Upper lobe of left lung (tissue), 6 donors: ENCODE results near the gene PDF. TPM values are rescaled to one million over a fixed set of nuclear protein-coding genes. Genes with fewer than 3 reads are reported as not detected.

Source experiments
- ATAC-seq, 2 donors: fragments of 200-7000 bp; cut with Tn5 transposase; one replicate each; pipeline ENCODE4 v1.9.1; 2022; ENCODE audit warnings: mild to moderate bottlenecking in 2 of 2, moderate library complexity in 2 of 2; ENCODE audit not compliant: low FRiP score in 2 of 2
- DNase-seq, 2 donors: peaks; one replicate each; pipeline ENCODE4 v3.0.0-alpha.2; 2019 to 2020
- H3K27ac ChIP-seq, 4 donors: fragments of 200-600 bp; sonication (generic); one replicate each; pipeline ENCODE4 v1.5.1; 2016 to 2019
- H3K27me3 ChIP-seq, 4 donors: fragments of 200-600 bp; sonication (generic); one replicate each; pipeline ENCODE4 v1.5.1; 2017 to 2019
- H3K36me3 ChIP-seq, 4 donors: fragments of 200-600 bp; sonication (generic); one replicate each; pipeline ENCODE4 v1.5.1; 2016 to 2019
- H3K4me1 ChIP-seq, 4 donors: fragments of 200-600 bp; sonication (generic); one replicate each; pipeline ENCODE4 v1.5.1; 2018 to 2019
- H3K4me3 ChIP-seq, 4 donors: fragments of 200-600 bp; sonication (generic); one replicate each; pipeline ENCODE4 v1.5.1; 2017 to 2019; ENCODE audit warnings: mild to moderate bottlenecking in 2 of 4, moderate library complexity in 1 of 4
- H3K9me3 ChIP-seq, 4 donors: fragments of 200-600 bp; sonication (generic); one replicate each; pipeline ENCODE4 v1.5.1; 2018 to 2019
- EP300 ChIP-seq, 4 donors: sonication (generic); formaldehyde crosslinking; IDR thresholded peaks; one replicate each; pipeline ENCODE4 v1.5.1; 2017; ENCODE audit warnings: antibody characterized with exemption in 4 of 4, control low read depth in 2 of 4
- POLR2A ChIP-seq, 4 donors: fragments of 450-650 bp; IDR thresholded peaks; one replicate each; pipeline ENCODE4 v1.5.1; 2016 to 2017; ENCODE audit warnings: antibody characterized with exemption in 4 of 4, mild to moderate bottlenecking in 2 of 4
- POLR2AphosphoS5 ChIP-seq, 2 donors: sonication (generic); formaldehyde crosslinking; IDR thresholded peaks; one replicate each; pipeline ENCODE4 v1.5.1; 2017; ENCODE audit warnings: antibody characterized with exemption in 2 of 2
- WGBS, 2 donors: methylation state at CpG; one replicate each; pipeline ENCODE4 v1.1.5; 2017 to 2018; 5-methylcytosine and 5-hydroxymethylcytosine counted together
- total RNA-seq, 6 donors: library from RNA; depleted of rRNA in 4 of 6; stranded (reverse); fragments of >200 nt in 4 of 6; gene quantifications; one replicate each; pipeline versions ENCODE4 v1.1.0 to v1.2.1, GENCODE V29; 2016 to 2021
- TF ChIP-seq, protein P1 (sequence below), 6 experiments: fragments of 450-650 bp in 4 of 6; fragments of 200-600 bp in 2 of 6; sonication (generic) in 2 of 6; IDR thresholded peaks; one replicate each; pipeline ENCODE4 v1.5.1; 2016 to 2019; ENCODE audit warnings: antibody characterized with exemption in 6 of 6
- donor health status: DM: no; HTN: no; CAD: no; lungs with moderate emphysema.
- donor health status: DM: no; HTN: yes; CAD: no; lungs with severe emphysema.

The PDF gene
- total RNA-seq, 6 donors from 2014 or later: 6.9 to 22.0 (median 13.5) TPM

DNA sequence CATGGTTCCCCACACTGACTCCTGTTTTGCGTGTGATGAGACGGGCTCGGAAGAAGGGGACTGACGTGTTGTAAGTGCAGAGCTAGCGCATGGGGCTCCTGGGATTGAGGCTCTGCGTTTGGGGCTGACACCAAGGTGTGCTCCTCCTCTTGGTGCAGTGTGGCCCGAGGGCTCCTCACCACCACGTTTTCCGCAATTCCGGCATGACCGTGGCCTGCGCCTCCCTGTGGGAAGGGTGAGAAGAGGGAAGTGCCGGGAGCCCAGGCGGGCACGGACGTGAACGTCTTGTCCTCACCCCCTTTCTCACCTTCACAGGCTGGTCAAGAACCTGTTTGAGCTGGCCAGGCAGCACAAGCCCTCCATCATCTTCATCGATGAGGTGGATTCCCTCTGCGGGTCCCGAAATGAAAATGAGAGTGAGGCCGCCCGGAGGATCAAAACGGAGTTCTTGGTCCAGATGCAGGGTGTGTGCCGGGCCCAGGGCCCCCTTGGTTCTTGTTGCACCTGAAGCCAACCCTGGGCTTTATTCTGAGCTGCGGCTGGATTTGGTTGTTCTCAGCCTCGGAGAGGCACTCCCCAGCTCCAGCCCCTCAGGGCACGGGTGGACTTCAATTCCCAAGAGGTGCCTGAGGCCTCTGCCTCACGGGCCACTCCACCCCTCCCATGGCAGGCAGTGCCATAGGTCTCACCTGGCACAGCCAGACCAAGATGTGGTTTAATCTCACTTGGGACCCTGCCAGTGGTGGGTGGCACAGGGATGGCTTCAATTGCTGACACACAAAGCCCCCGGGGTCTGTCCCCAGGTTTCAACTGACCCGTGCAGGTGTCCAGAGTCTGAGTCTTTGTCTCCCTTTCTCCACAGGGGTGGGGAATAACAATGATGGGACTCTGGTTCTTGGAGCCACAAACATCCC is 10.3 kb downstream of the PDF start:
- no peak for ATAC-seq
- DNase-seq: no peak
- H3K36me3 ChIP-seq: peaks cover 57 to 100% (median 95%) of the 10 kb centered on the region in 4 donors
- no peak for TF ChIP-seq POLR2A (IDR thresholded peaks at IDR 0.05)
- no peak for TF ChIP-seq POLR2AphosphoS5 (IDR thresholded peaks at IDR 0.05)
- no peak for TF ChIP-seq EP300 (IDR thresholded peaks at IDR 0.05)
- TF ChIP-seq, protein P1, sequence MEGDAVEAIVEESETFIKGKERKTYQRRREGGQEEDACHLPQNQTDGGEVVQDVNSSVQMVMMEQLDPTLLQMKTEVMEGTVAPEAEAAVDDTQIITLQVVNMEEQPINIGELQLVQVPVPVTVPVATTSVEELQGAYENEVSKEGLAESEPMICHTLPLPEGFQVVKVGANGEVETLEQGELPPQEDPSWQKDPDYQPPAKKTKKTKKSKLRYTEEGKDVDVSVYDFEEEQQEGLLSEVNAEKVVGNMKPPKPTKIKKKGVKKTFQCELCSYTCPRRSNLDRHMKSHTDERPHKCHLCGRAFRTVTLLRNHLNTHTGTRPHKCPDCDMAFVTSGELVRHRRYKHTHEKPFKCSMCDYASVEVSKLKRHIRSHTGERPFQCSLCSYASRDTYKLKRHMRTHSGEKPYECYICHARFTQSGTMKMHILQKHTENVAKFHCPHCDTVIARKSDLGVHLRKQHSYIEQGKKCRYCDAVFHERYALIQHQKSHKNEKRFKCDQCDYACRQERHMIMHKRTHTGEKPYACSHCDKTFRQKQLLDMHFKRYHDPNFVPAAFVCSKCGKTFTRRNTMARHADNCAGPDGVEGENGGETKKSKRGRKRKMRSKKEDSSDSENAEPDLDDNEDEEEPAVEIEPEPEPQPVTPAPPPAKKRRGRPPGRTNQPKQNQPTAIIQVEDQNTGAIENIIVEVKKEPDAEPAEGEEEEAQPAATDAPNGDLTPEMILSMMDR (IDR thresholded peaks at IDR 0.05): no peak
- no peak overlapping the region for H3K4me3 ChIP-seq
- WGBS, 2 donors: 93 to 95% methylated on average over 22 to 30 of the region's 30 CpGs
- peaks cover 0 to 11% (median 5%) of the 10 kb centered on the region in 4 donors for H3K4me1 ChIP-seq
- no peaks in the 10 kb centered on the region for H3K9me3 ChIP-seq
- H3K27ac ChIP-seq: no peak overlapping the region
- no peaks in the 10 kb centered on the region for H3K27me3 ChIP-seq

DNA sequence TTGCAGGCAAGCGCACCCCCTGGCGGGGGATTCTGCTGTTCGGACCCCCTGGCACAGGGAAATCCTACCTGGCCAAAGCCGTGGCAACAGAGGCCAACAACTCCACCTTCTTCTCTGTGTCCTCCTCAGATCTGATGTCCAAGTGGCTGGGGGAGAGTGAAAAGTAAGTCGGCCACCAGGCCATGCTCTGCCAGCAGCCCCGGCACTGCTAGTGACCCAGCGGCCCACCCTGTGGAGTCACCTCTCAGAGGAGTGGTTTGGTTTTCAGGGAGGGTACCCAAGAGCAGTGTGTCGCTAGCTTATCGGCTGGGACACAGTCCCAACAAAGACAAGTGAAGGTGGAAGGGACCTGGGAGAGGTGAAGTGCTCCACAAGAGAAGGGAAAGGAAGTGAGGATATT is 11.0 kb downstream of the PDF start:
- Histone ChIP-seq H3K4me3 (no peak overlapping the region), H3K36me3 (peaks cover 57 to 100% (median 95%) of the 10 kb centered on the region in 4 donors), H3K9me3 (no peaks in the 10 kb centered on the region), H3K27me3 (no peaks in the 10 kb centered on the region), H3K27ac (no peak overlapping the region), H3K4me1 (peaks cover 0 to 7% (median 3%) of the 10 kb centered on the region in 4 donors)
- ATAC-seq (no peak), DNase-seq (no peak)
- TF ChIP-seq POLR2A (IDR thresholded peaks at IDR 0.05) (no peak), EP300 (IDR thresholded peaks at IDR 0.05) (no peak), POLR2AphosphoS5 (IDR thresholded peaks at IDR 0.05) (no peak)
- TF ChIP-seq, protein P1 (IDR thresholded peaks at IDR 0.05): no peak
- WGBS, 2 donors: 93 to 97% methylated on average over 5 to 9 of the region's 9 CpGs

DNA sequence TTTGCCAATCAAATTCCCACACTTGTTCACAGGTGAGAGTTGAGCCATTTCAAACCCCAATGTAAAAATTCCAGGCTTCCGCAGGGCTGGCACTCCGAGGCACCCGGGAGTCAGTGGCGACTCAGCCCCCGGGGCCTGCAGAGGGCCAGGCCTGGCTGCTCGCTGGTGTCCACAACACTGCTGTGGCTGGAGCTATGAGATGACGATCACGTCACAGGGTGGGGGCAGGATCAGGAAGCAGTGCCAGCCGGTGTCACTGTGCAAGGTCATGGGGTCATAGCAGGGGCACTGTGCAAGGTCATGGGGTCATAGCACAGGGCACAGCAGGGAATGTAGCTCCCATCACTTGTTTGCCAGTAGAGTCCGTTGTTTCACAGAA is 11.5 kb downstream of the PDF start:
- 90 to 100% methylated on average over 1 to 10 of the region's 10 CpGs for WGBS, 2 donors
- no peaks in the 10 kb centered on the region for H3K9me3 ChIP-seq
- H3K4me3 ChIP-seq: no peak overlapping the region
- TF ChIP-seq POLR2A (IDR thresholded peaks at IDR 0.05): no peak
- no peak for TF ChIP-seq POLR2AphosphoS5 (IDR thresholded peaks at IDR 0.05)
- TF ChIP-seq, protein P1 (IDR thresholded peaks at IDR 0.05): no peak
- no peak for TF ChIP-seq EP300 (IDR thresholded peaks at IDR 0.05)
- H3K27me3 ChIP-seq: no peaks in the 10 kb centered on the region
- ATAC-seq (no peak), DNase-seq (no peak)
- H3K4me1 ChIP-seq: peaks cover 0 to 7% (median under 1%) of the 10 kb centered on the region in 4 donors
- H3K36me3 ChIP-seq: peaks cover 57 to 99% (median 94%) of the 10 kb centered on the region in 4 donors
- H3K27ac ChIP-seq: no peak overlapping the region

DNA sequence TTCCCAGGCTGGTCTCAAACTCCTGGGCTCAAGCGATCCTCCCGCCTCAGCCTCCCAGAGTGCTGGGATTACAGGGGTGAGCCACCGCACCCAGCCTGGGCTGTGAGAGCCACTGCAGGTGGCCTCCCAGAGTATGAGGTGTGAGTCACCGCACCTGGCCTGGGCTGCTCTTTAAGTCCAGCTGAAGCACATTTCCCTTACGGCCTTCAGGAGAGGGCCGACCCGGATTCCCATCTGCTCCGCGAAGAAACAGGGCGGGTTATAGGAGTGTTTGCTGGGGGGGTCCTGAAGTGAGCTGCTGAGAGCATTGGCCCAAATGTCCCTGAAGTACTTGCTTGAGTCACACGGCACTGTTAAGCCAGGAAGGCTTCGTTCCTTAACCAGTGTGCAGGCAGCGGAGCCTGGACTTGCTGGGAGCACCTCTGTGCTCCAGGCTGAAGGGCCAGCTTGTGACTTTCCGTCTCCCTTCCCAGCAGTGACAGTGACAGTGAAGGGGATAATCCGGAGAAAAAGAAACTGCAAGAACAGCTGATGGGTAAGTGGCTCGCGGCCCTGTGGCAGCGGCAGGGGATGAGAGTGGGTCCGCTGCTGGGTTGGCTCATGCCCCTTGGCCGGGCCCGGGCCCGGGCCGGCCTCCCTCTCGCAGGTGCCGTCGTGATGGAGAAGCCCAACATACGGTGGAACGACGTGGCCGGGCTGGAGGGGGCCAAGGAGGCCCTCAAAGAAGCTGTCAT is 12.0 kb downstream of the PDF start:
- 90 to 92% methylated on average over 14 to 30 of the region's 30 CpGs for WGBS, 2 donors
- peaks cover 0 to 11% (median 1%) of the 10 kb centered on the region in 4 donors for H3K4me1 ChIP-seq
- no peaks in the 10 kb centered on the region for H3K27me3 ChIP-seq
- peaks cover 56 to 94% (median 89%) of the 10 kb centered on the region in 4 donors for H3K36me3 ChIP-seq
- DNase-seq: peak; percentile 57 to 78
- TF ChIP-seq, protein P1 (IDR thresholded peaks at IDR 0.05): no peak
- TF ChIP-seq EP300 (IDR thresholded peaks at IDR 0.05) (no peak), POLR2AphosphoS5 (IDR thresholded peaks at IDR 0.05) (no peak), POLR2A (IDR thresholded peaks at IDR 0.05) (no peak)
- no peaks in the 10 kb centered on the region for H3K9me3 ChIP-seq
- peak in 1 of 2 donors; percentile 56 for ATAC-seq
- H3K4me3 ChIP-seq: no peak overlapping the region
- no peak overlapping the region for H3K27ac ChIP-seq
